HK-2 (cell line): Measurements from ENCODE around the gene PRKAR1B.

Experiments used
- DNase-seq: peaks from one replicate; pipeline ENCODE4 v3.0.0-alpha.2; 2018; ENCODE audit not compliant: unreplicated experiment

Gene PRKAR1B

GRCh38 chr7:540997-541396 lies 186.1 kb downstream of the PRKAR1B start:
- no peak for DNase-seq

- no peak for DNase-seq
Measured at GRCh38 chr7:540579-540978, 186.5 kb downstream of the PRKAR1B start.

- peak; percentile 97 for DNase-seq
Measured at GRCh38 chr7:539731-540411, 187.2 kb downstream of the PRKAR1B start.

GRCh38 chr7:538764-539685 lies 188.1 kb downstream of the PRKAR1B start:
- peak; percentile 63 for DNase-seq

- peak; percentile 96 for DNase-seq
Measured at GRCh38 chr7:537911-538634, 189.0 kb downstream of the PRKAR1B start.

- no peak for DNase-seq
Measured at GRCh38 chr7:536231-536630, 190.8 kb downstream of the PRKAR1B start.

GRCh38 chr7:534959-535358 lies 192.1 kb downstream of the PRKAR1B start:
- no peak for DNase-seq

- DNase-seq: no peak
Measured at GRCh38 chr7:534075-534474, 193.0 kb downstream of the PRKAR1B start.

GRCh38 chr7:533266-533665 lies 193.8 kb downstream of the PRKAR1B start:
- no peak for DNase-seq

- no peak for DNase-seq
Measured at GRCh38 chr7:532379-533143, 194.5 kb downstream of the PRKAR1B start.

- no peak for DNase-seq
Measured at GRCh38 chr7:531777-532176, 195.3 kb downstream of the PRKAR1B start.

GRCh38 chr7:528451-528850 lies 198.6 kb downstream of the PRKAR1B start:
- no peak for DNase-seq

- DNase-seq: no peak
Measured at GRCh38 chr7:527723-528122, 199.4 kb downstream of the PRKAR1B start.

GRCh38 chr7:526460-527034 lies 200.5 kb downstream of the PRKAR1B start:
- no peak for DNase-seq

GRCh38 chr7:525740-526139 lies 201.3 kb downstream of the PRKAR1B start:
- no peak for DNase-seq

GRCh38 chr7:524800-525199 lies 202.3 kb downstream of the PRKAR1B start:
- no peak for DNase-seq

- DNase-seq: no peak
Measured at GRCh38 chr7:523347-524336, 203.4 kb downstream of the PRKAR1B start.

- DNase-seq: no peak
Measured at GRCh38 chr7:522951-523314, 204.1 kb downstream of the PRKAR1B start.

- no peak for DNase-seq
Measured at GRCh38 chr7:522071-522950, 204.8 kb downstream of the PRKAR1B start.
